Progenitor cell of endocrine pancreas (in vitro differentiated cells): ENCODE measurements around the gene FAHD1. TPM values are rescaled to one million over a fixed set of nuclear protein-coding genes. Genes with fewer than 3 reads are reported as not detected.
"Not testable (repeated sequence)": the region's sequence is repeated elsewhere in the genome, so short reads cannot be mapped to it uniquely, and the experiment has no call there.

ENCODE experiments used
- DNase-seq: peaks from one replicate; pipeline ENCODE4 v3.0.0; 2021; ENCODE audit warnings: low spot score; ENCODE audit not compliant: unreplicated experiment
- H3K27ac Mint-ChIP-seq: 2 replicates; pipeline ENCODE4 v1.8.0; 2021; ENCODE audit warnings: mild to moderate bottlenecking, moderate library complexity, mixed read lengths
- H3K27me3 Mint-ChIP-seq: 2 replicates; pipeline ENCODE4 v1.8.0; 2021; ENCODE audit warnings: mixed read lengths
- H3K36me3 Mint-ChIP-seq: 2 replicates; pipeline ENCODE4 v1.8.0; 2022; ENCODE audit warnings: mixed read lengths; ENCODE audit not compliant: insufficient read depth
- H3K4me1 Mint-ChIP-seq: 2 replicates; pipeline ENCODE4 v1.8.0; 2021; ENCODE audit warnings: low read depth, mixed read lengths
- H3K4me3 Mint-ChIP-seq: 2 replicates; pipeline ENCODE4 v1.8.0; 2021; ENCODE audit warnings: low read depth, mild to moderate bottlenecking, moderate library complexity, mixed read lengths
- H3K9me3 Mint-ChIP-seq: 2 replicates; pipeline ENCODE4 v1.8.0; 2021; ENCODE audit warnings: low read depth, mixed read lengths
- CTCF ChIP-seq: fragments of 200-600 bp; sonication (generic); IDR thresholded peaks from one replicate; pipeline ENCODE4 v1.5.0; 2021; ENCODE audit warnings: antibody characterized with exemption, mild to moderate bottlenecking; ENCODE audit not compliant: unreplicated experiment
- total RNA-seq: library from RNA; stranded (reverse); gene quantifications from 2 replicates; pipeline ENCODE4 v1.2.1, GENCODE V29; 2021

The FAHD1 gene
- total RNA-seq, 1 donor from 2014 or later: 26.3 TPM

GRCh38 chr16:1870365-1871082 is 43.5 kb downstream of the FAHD1 start:
- Mint-ChIP-seq H3K27ac (no peak overlapping the region), H3K36me3 (peaks cover 3% of the 10 kb centered on the region), H3K9me3 (peaks cover 3% of the 10 kb centered on the region), H3K4me1 (no peaks in the 10 kb centered on the region), H3K27me3 (peaks cover 45% of the 10 kb centered on the region), H3K4me3 (no peak overlapping the region)
- no peak for TF ChIP-seq CTCF
- no peak for DNase-seq

- Mint-ChIP-seq H3K4me3 (no peak within 1 kb of the TSS), H3K9me3 (peaks cover 3% of the 10 kb centered on the region), H3K4me1 (no peaks in the 10 kb centered on the region), H3K36me3 (peaks cover 3% of the 10 kb centered on the region), H3K27ac (no peak within 1 kb of the TSS), H3K27me3 (peaks cover 35% of the 10 kb centered on the region)
- no peak for DNase-seq
- no peak for TF ChIP-seq CTCF
Measured at GRCh38 chr16:1871974-1872635, 45.1 kb downstream of the FAHD1 start, which contains the start of gene MEIOB. Gene MEIOB, minus strand, starts transcription at chr16:1872164. Its CDS starts 3,989 bp downstream, at chr16:1868175.

GRCh38 chr16:1874854-1875253 is 47.8 kb downstream of the FAHD1 start:
- Mint-ChIP-seq H3K27me3 (peaks cover 55% of the 10 kb centered on the region), H3K27ac (no peak overlapping the region), H3K9me3 (peaks cover 3% of the 10 kb centered on the region)

GRCh38 chr16:1876066-1876465 is 49.1 kb downstream of the FAHD1 start:
- not testable (repeated sequence) for H3K9me3 Mint-ChIP-seq, DNase-seq, H3K36me3 Mint-ChIP-seq, H3K27ac Mint-ChIP-seq, H3K4me1 Mint-ChIP-seq, H3K4me3 Mint-ChIP-seq
- peaks cover 51% of the 10 kb centered on the region for H3K27me3 Mint-ChIP-seq

More at GRCh38 chr16:1874854-1875253, 47.8 kb downstream of the FAHD1 start:
- no peak for DNase-seq
- no peak for TF ChIP-seq CTCF
- Mint-ChIP-seq H3K4me3 (no peak overlapping the region), H3K36me3 (peaks cover 3% of the 10 kb centered on the region), H3K4me1 (no peaks in the 10 kb centered on the region)

GRCh38 chr16:1876468-1876867 is 49.5 kb downstream of the FAHD1 start:
- Mint-ChIP-seq H3K27me3 (peaks cover 51% of the 10 kb centered on the region), H3K4me1 (no peaks in the 10 kb centered on the region), H3K36me3 (peaks cover 3% of the 10 kb centered on the region), H3K4me3 (no peak overlapping the region), H3K9me3 (peaks cover 3% of the 10 kb centered on the region), H3K27ac (no peak overlapping the region)
- no peak for DNase-seq
- no peak for TF ChIP-seq CTCF
